ENCODE results near the gene SS18.

- TF ChIP-seq CTCF (IDR thresholded peaks at IDR 0.05; ENCODE audit: low read depth, low read length) (no peak), EZH2phosphoT487 (IDR thresholded peaks at IDR 0.05; ENCODE audit: low read depth) (no peak)
These were observed 97.8 kb downstream of the SS18 start for GRCh38 chr18:25992566-25992965.

All from OCI-LY3 (cell line).